PC-9 (cell line): ENCODE results near the gene NSUN6. TPM values are rescaled to one million over a fixed set of nuclear protein-coding genes. Genes with fewer than 3 reads are reported as not detected.
"Not testable (repeated sequence)": the region's sequence is repeated elsewhere in the genome, so short reads cannot be mapped to it uniquely, and the experiment has no call there.

Source experiments
- BruUV-seq: library from RNA; stranded (reverse); fragments of 400-500 nt; replicated peaks from 2 replicates; lab custom pipeline; 2021; lab: Mats Ljungman, UMichigan
- CTCF ChIA-PET: fragments of 300-600 bp; sonication (Branson Sonifier 250); formaldehyde crosslinking; loops from one replicate; lab custom pipeline; 2022; ENCODE audit warnings: antibody characterized with exemption; lab: Charles Lee
- POLR2A ChIA-PET: fragments of 300-600 bp; sonication (Branson Sonifier 250); formaldehyde crosslinking; loops from one replicate; lab custom pipeline; 2022; ENCODE audit warnings: antibody characterized with exemption; ENCODE audit not compliant: unreplicated experiment; lab: Charles Lee
- DNase-seq, 2 experiments: peaks; one replicate each; pipeline versions ENCODE4 v3.0.0 to v3.0.0-alpha.2; 2015 to 2022; ENCODE audit warnings: mixed read lengths in 1 of 2
- H2AFZ ChIP-seq: fragments of 200-600 bp; sonication (generic); 2 replicates; pipeline ENCODE4 v1.8.1; 2017; ENCODE audit warnings: antibody characterized with exemption
- H3F3A ChIP-seq: fragments of 200-600 bp; sonication (generic); 2 replicates; pipeline ENCODE4 v1.8.1; 2017; ENCODE audit warnings: antibody characterized with exemption, mild to moderate bottlenecking, low read depth; ENCODE audit not compliant: insufficient read depth
- H3K27ac ChIP-seq: fragments of 200-600 bp; sonication (generic); 2 replicates; pipeline ENCODE4 v1.6.1; 2016; ENCODE audit warnings: mixed run types
- H3K27me3 ChIP-seq: fragments of 200-600 bp; sonication (generic); 2 replicates; pipeline ENCODE4 v1.6.1; 2016; ENCODE audit warnings: low read depth, mixed run types; ENCODE audit not compliant: insufficient read depth
- H3K36me3 ChIP-seq: fragments of 200-600 bp; sonication (generic); 2 replicates; pipeline ENCODE4 v1.6.1; 2016; ENCODE audit warnings: low read depth, mixed run types
- H3K4me1 ChIP-seq: fragments of 200-600 bp; sonication (generic); replicated peaks from 2 replicates; pipeline ENCODE4 v1.6.1; 2016; ENCODE audit warnings: mixed run types; ENCODE audit not compliant: insufficient read depth
- H3K4me2 ChIP-seq: fragments of 200-600 bp; sonication (generic); 2 replicates; pipeline ENCODE4 v1.6.1; 2017; ENCODE audit warnings: mixed run types
- H3K4me3 ChIP-seq: fragments of 200-600 bp; sonication (generic); 2 replicates; pipeline ENCODE4 v1.6.1; 2016; ENCODE audit warnings: mixed run types
- H3K79me2 ChIP-seq: fragments of 200-600 bp; sonication (generic); 2 replicates; pipeline ENCODE4 v1.6.1; 2017; ENCODE audit warnings: low read depth, mixed run types
- H3K9me2 ChIP-seq: fragments of 200-600 bp; sonication (generic); 2 replicates; pipeline ENCODE4 v1.8.1; 2017; ENCODE audit warnings: mild to moderate bottlenecking; ENCODE audit not compliant: insufficient read depth
- H3K9me3 ChIP-seq: fragments of 200-600 bp; sonication (generic); 2 replicates; pipeline ENCODE4 v1.8.1; 2016; ENCODE audit warnings: low read depth; ENCODE audit not compliant: insufficient read depth
- H4K20me1 ChIP-seq: fragments of 200-600 bp; sonication (generic); 2 replicates; pipeline ENCODE4 v1.8.1; 2017; ENCODE audit not compliant: insufficient read depth
- EZH2 ChIP-seq: fragments of 200-600 bp; sonication (generic); IDR thresholded peaks from 2 replicates; pipeline ENCODE4 v1.8.0; 2017; ENCODE audit warnings: antibody characterized with exemption, low read depth
- intact Hi-C: fragments of 100-400 bp; cut with micrococcal nuclease; formaldehyde crosslinking; loops from one replicate; pipeline ENCODE4 v1.10.0; 2022; ENCODE audit not compliant: unreplicated experiment
- total RNA-seq: library from RNA; stranded (reverse); gene quantifications from 2 replicates; pipeline ENCODE4 v1.2.3, GENCODE V29; 2021
- TF ChIP-seq, protein P1 (sequence below): fragments of 200-600 bp; sonication (generic); conservative IDR thresholded peaks from 2 replicates; pipeline ENCODE4 v1.6.1; 2017; ENCODE audit warnings: mixed run types, antibody characterized with exemption, mild to moderate bottlenecking, moderate library complexity

Gene NSUN6
- total RNA-seq, 1 experiment from 2014 or later, result 11.9 TPM

DNA sequence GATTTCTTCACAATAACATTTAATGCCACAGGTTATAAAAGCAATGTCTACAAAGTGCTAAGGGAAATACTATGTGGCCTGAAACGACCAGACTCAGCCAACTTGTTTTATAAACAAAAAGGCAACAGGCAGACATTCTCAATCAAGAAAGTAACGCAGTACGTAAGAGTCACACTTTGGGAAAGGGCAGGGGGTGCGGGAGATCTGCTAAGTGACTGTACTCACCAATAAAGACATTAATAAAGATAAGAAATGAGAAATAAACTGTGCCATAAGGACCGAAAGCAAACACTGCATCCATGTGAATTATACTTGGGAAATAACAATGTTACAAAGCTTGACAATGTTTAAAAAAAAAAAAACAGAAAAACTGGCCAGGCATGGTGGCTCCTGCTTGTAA is 25.5 kb downstream of the NSUN6 start:
- no peaks in the 10 kb centered on the region for H3K9me3 ChIP-seq
- no peaks in the 10 kb centered on the region for H3K36me3 ChIP-seq
- DNase-seq, result no peak
- no peaks in the 10 kb centered on the region for H3K79me2 ChIP-seq
- H3K9me2 ChIP-seq, result no peaks in the 10 kb centered on the region
- intact Hi-C loops, result no loop called here
- H3K4me3 ChIP-seq, result no peak overlapping the region
- H3K4me2 ChIP-seq, result no peak overlapping the region
- H3F3A ChIP-seq, result no peaks in the 10 kb centered on the region
- no peaks in the 10 kb centered on the region for H3K27me3 ChIP-seq
- CTCF ChIA-PET, result no interaction called here
- H2AFZ ChIP-seq, result no peak overlapping the region
- no TSS peak for BruUV-seq
- POLR2A ChIA-PET, result no interaction called here
- no peak overlapping the region for H3K27ac ChIP-seq
- no peaks in the 10 kb centered on the region for H4K20me1 ChIP-seq
- no peaks in the 10 kb centered on the region for H3K4me1 ChIP-seq
- no peak for TF ChIP-seq EZH2
- TF ChIP-seq, protein P1, sequence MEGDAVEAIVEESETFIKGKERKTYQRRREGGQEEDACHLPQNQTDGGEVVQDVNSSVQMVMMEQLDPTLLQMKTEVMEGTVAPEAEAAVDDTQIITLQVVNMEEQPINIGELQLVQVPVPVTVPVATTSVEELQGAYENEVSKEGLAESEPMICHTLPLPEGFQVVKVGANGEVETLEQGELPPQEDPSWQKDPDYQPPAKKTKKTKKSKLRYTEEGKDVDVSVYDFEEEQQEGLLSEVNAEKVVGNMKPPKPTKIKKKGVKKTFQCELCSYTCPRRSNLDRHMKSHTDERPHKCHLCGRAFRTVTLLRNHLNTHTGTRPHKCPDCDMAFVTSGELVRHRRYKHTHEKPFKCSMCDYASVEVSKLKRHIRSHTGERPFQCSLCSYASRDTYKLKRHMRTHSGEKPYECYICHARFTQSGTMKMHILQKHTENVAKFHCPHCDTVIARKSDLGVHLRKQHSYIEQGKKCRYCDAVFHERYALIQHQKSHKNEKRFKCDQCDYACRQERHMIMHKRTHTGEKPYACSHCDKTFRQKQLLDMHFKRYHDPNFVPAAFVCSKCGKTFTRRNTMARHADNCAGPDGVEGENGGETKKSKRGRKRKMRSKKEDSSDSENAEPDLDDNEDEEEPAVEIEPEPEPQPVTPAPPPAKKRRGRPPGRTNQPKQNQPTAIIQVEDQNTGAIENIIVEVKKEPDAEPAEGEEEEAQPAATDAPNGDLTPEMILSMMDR, result no peak

DNA sequence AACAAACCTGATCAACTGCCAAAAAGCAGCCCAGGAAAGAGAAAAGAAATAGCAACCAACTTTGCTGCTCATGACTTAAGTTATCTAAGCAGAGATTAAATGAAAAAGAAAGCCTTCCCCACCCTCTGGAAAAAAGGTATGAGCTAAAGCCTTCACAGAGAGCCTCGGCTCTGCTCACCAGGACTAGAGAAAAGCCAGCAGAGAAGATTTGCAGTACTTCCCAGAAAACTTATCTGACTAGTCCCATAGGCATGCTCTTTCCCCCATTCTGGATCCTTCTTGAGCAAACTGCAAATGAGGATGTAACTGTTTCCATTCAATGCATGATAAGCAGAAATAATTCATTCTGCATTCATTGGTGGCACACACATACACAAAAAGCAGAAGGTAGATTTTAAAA is 27.7 kb downstream of the NSUN6 start:
- intact Hi-C loops, H3K9me2 ChIP-seq, H3K79me2 ChIP-seq, H3K36me3 ChIP-seq, POLR2A ChIA-PET, H3K9me3 ChIP-seq, H3K4me2 ChIP-seq, H3K27me3 ChIP-seq, DNase-seq, H3F3A ChIP-seq, H4K20me1 ChIP-seq, H2AFZ ChIP-seq, H3K27ac ChIP-seq, CTCF ChIA-PET, BruUV-seq, H3K4me1 ChIP-seq, H3K4me3 ChIP-seq: not testable (repeated sequence)

DNA sequence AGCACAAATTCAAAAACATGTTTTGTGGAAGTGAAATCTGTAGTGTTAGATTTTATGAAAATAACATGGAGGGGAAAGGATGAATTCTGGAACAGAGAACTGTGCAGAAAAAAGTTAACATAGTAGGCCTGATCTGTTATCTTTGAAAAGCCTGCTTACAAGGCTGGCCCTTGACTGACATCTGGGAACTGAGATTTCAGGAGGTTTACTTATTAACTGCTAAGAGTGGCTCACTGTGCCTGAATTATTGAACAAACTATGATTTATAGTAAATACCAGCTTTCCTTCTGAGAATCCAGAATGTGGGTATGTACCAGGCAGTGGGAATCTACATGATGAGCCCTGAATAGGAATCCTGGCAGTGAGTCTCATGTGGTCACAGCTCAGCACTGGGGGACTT is 30.5 kb downstream of the NSUN6 start:
- intact Hi-C loops, result no loop called here
- no peaks in the 10 kb centered on the region for H3K79me2 ChIP-seq
- H3F3A ChIP-seq, result no peaks in the 10 kb centered on the region
- H3K36me3 ChIP-seq, result no peaks in the 10 kb centered on the region
- H3K4me1 ChIP-seq, result no peaks in the 10 kb centered on the region
- H3K27ac ChIP-seq, result no peak overlapping the region
- no peak for DNase-seq
- H3K4me2 ChIP-seq, result no peak overlapping the region
- no TSS peak for BruUV-seq
- H2AFZ ChIP-seq, result no peak overlapping the region
- ChIA-PET POLR2A (no interaction called here), CTCF (no interaction called here)
- no peaks in the 10 kb centered on the region for H3K27me3 ChIP-seq
- H4K20me1 ChIP-seq, result no peaks in the 10 kb centered on the region
- no peak overlapping the region for H3K4me3 ChIP-seq
- no peaks in the 10 kb centered on the region for H3K9me3 ChIP-seq
- TF ChIP-seq EZH2, result no peak
- H3K9me2 ChIP-seq, result no peaks in the 10 kb centered on the region

DNA sequence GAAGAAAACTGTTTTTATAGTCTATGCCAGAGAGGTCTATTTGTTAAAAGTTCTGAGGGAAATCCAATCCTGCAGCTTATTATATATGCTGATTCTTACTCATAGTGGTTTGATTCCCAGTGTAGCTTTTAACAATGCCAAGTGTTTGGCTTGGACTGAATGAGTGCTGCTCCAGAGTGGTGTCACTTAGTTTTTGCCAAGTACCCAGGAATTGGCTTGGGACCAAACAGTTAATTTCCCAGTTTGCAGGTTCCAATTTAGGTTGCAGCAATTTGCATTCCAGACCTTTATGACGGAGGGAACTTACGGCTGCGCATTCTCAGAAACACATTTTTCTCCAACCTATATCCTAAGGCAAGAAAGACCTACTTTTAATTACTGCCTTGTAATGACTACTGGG is 32.4 kb downstream of the NSUN6 start:
- H3K27ac ChIP-seq, result no peak overlapping the region
- H3K79me2 ChIP-seq, result no peaks in the 10 kb centered on the region
- no peaks in the 10 kb centered on the region for H3K36me3 ChIP-seq
- intact Hi-C loops, result no loop called here
- no peaks in the 10 kb centered on the region for H3K27me3 ChIP-seq
- CTCF ChIA-PET, result no interaction called here
- POLR2A ChIA-PET, result no interaction called here
- H4K20me1 ChIP-seq, result no peaks in the 10 kb centered on the region
- H3K9me3 ChIP-seq, result no peaks in the 10 kb centered on the region
- TF ChIP-seq, protein P1, result no peak
- no peak for TF ChIP-seq EZH2
- H3F3A ChIP-seq, result no peaks in the 10 kb centered on the region
- H3K4me2 ChIP-seq, result no peak overlapping the region
- no peak for DNase-seq
- BruUV-seq, result no TSS peak
- H3K9me2 ChIP-seq, result no peaks in the 10 kb centered on the region
- no peak overlapping the region for H2AFZ ChIP-seq
- H3K4me3 ChIP-seq, result no peak overlapping the region
- no peaks in the 10 kb centered on the region for H3K4me1 ChIP-seq
